Hepatocyte (in vitro differentiated cells): Measurements from ENCODE around the gene DDX4. TPM values are rescaled to one million over a fixed set of nuclear protein-coding genes. Genes with fewer than 3 reads are reported as not detected.

ENCODE experiments used
- DNase-seq: peaks from one replicate; pipeline ENCODE4 v3.0.0-alpha.2; 2016; ENCODE audit warnings: low spot score
- H2AFZ ChIP-seq: fragments of 200-600 bp; sonication (generic); 2 replicates; pipeline ENCODE4 v1.6.0; 2016; ENCODE audit warnings: antibody characterized with exemption, mild to moderate bottlenecking
- H3K27ac ChIP-seq: fragments of 200-600 bp; sonication (generic); 2 replicates; pipeline ENCODE4 v1.5.1; 2016; ENCODE audit warnings: mild to moderate bottlenecking
- H3K27me3 ChIP-seq: fragments of 200-600 bp; sonication (generic); 2 replicates; pipeline ENCODE4 v1.6.1; 2016
- H3K36me3 ChIP-seq: fragments of 200-600 bp; sonication (generic); replicated peaks from 2 replicates; pipeline ENCODE4 v1.5.1; 2016; ENCODE audit warnings: low read depth; ENCODE audit not compliant: insufficient read depth
- H3K4me1 ChIP-seq: fragments of 200-600 bp; sonication (generic); 2 replicates; pipeline ENCODE4 v1.5.1; 2016; ENCODE audit warnings: mild to moderate bottlenecking, moderate library complexity; ENCODE audit not compliant: insufficient read depth
- H3K4me2 ChIP-seq: fragments of 200-600 bp; sonication (generic); 2 replicates; pipeline ENCODE4 v1.6.0; 2016
- H3K4me3 ChIP-seq: fragments of 200-600 bp; sonication (generic); 2 replicates; pipeline ENCODE4 v1.5.1; 2016; ENCODE audit warnings: mild to moderate bottlenecking
- H3K79me2 ChIP-seq: fragments of 200-600 bp; sonication (generic); 2 replicates; pipeline ENCODE4 v1.6.0; 2017; ENCODE audit warnings: mild to moderate bottlenecking
- H3K9me2 ChIP-seq: fragments of 200-600 bp; sonication (generic); replicated peaks from 2 replicates; pipeline ENCODE4 v1.6.0; 2017; ENCODE audit warnings: mild to moderate bottlenecking; ENCODE audit not compliant: insufficient read depth
- H3K9me3 ChIP-seq: fragments of 200-600 bp; sonication (generic); 2 replicates; pipeline ENCODE4 v1.5.1; 2016; ENCODE audit warnings: low read depth, mild to moderate bottlenecking
- H4K20me1 ChIP-seq: fragments of 200-600 bp; sonication (generic); 2 replicates; pipeline ENCODE4 v1.6.0; 2016; ENCODE audit warnings: mild to moderate bottlenecking; ENCODE audit not compliant: insufficient read depth, poor library complexity, severe bottlenecking
- CTCF ChIP-seq: fragments of 200-600 bp; sonication (generic); IDR thresholded peaks from 2 replicates; pipeline ENCODE4 v1.5.1; 2016; ENCODE audit warnings: antibody characterized with exemption, mild to moderate bottlenecking; ENCODE audit not compliant: poor library complexity
- EZH2 ChIP-seq: fragments of 200-600 bp; sonication (generic); IDR thresholded peaks from 2 replicates; pipeline ENCODE4 v1.6.1; 2016; ENCODE audit warnings: antibody characterized with exemption, mild to moderate bottlenecking, borderline replicate concordance
- EZH2phosphoT487 ChIP-seq: fragments of 200-600 bp; sonication (generic); IDR thresholded peaks from one replicate; pipeline ENCODE4 v1.6.1; 2018; ENCODE audit warnings: antibody characterized with exemption, mild to moderate bottlenecking, low read depth, moderate library complexity; ENCODE audit not compliant: unreplicated experiment, severe bottlenecking
- WGBS: methylation state at CpG from one replicate; pipeline ENCODE4 v1.1.6; 2016; ENCODE audit warnings: low lambda C conversion rate; ENCODE audit errors: missing lambda C conversion rate; 5-methylcytosine and 5-hydroxymethylcytosine counted together
- polyA plus RNA-seq: library from polyadenylated mRNA; unstranded; fragments of >200 nt; fragmentation: Nextera tagmentation; extraction: Ambion mirVana; gene quantifications from 2 replicates; pipeline ENCODE4 v1.2.1, GENCODE V29; 2016
- total RNA-seq: library from RNA; depleted of rRNA; stranded (reverse); fragments of >200 nt; gene quantifications from 2 replicates; pipeline ENCODE4 v1.2.3, GENCODE V29; 2014

DDX4 gene
- total and polyA plus RNA-seq, 2 experiments from 2014 or later = 0.17 TPM; not detected in 1

DNA sequence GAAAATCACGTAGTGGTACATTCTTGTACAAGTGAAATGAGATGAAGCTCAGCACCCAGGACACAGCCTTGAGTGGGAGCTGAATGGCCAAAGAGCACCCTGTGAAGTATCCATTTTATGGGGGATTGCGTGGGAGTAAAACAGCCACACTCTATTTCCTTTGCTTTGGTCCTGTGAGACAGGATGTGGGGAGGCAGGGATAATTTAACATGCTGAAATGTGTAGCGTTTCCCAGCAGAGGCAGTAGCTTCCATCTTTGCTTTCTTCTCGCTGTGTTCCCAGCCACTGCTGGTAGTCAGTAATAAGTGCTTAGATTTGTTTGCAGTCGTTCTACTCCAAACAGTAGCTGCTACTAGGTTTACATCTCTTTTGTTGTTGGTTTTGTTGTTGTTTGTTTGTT lies 117.6 kb downstream of the DDX4 start:
- H3K27me3 ChIP-seq = no peaks in the 10 kb centered on the region
- no peak for DNase-seq
- TF ChIP-seq EZH2phosphoT487 (no peak), CTCF (no peak), EZH2 (no peak)
- no peaks in the 10 kb centered on the region for H3K9me3 ChIP-seq
- 69% methylated on average over 5 of the region's 5 CpGs for WGBS
- H3K36me3 ChIP-seq = no peaks in the 10 kb centered on the region
- H3K79me2 ChIP-seq = no peaks in the 10 kb centered on the region
- no peak overlapping the region for H2AFZ ChIP-seq
- no peak overlapping the region for H3K4me3 ChIP-seq
- H4K20me1 ChIP-seq = no peaks in the 10 kb centered on the region
- no peak overlapping the region for H3K27ac ChIP-seq
- H3K4me2 ChIP-seq = no peak overlapping the region
- no peaks in the 10 kb centered on the region for H3K9me2 ChIP-seq
- H3K4me1 ChIP-seq = no peaks in the 10 kb centered on the region

DNA sequence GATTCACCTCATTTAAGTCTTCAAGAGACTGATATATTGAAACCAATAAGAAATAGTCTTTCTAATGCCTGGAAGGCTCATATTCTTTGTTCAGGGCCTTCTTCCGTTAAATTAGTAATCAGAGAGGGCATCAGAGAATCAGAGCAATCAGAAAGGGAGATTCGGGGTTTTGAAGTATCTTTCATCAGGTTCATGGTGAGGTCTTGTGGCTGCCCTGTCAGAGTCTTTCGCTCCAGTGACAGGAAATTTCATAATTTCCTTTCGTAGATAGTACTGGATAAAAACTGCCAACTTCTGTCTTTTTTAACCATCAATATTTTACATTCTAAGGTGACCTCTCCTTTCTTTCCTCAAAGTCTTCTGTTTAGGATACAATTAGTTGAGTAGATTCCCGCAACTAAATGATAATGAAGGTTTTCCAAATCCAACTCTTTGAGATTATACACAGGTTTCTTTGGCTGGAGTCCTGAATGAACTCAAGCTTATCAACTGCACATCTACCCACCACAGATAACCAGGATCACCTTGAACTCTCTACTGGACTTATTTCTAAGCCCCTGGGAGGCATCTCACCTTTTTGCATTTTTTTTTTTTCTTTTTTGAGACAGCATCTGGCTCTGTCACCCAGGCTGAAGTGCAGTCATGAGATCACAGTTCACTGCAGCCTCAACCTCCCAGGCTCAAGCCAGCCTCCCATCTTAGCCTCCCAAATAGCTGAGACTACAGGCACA lies 118.8 kb downstream of the DDX4 start:
- H3K27ac ChIP-seq = no peak overlapping the region
- no peaks in the 10 kb centered on the region for H4K20me1 ChIP-seq
- 92% methylated on average over 5 of the region's 5 CpGs for WGBS
- H3K9me2 ChIP-seq = no peaks in the 10 kb centered on the region
- H2AFZ ChIP-seq = no peak overlapping the region
- H3K4me1 ChIP-seq = no peaks in the 10 kb centered on the region
- H3K27me3 ChIP-seq = no peaks in the 10 kb centered on the region
- H3K4me2 ChIP-seq = no peak overlapping the region
- no peaks in the 10 kb centered on the region for H3K9me3 ChIP-seq
- DNase-seq = no peak
- no peaks in the 10 kb centered on the region for H3K79me2 ChIP-seq
- H3K4me3 ChIP-seq = no peak overlapping the region
- TF ChIP-seq EZH2phosphoT487 (no peak), CTCF (no peak), EZH2 (no peak)
- no peaks in the 10 kb centered on the region for H3K36me3 ChIP-seq

GRCh38 chr5:55857247-55857640 lies 119.4 kb downstream of the DDX4 start:
- H3K4me2 ChIP-seq = no peak overlapping the region
- H3K9me2 ChIP-seq = no peaks in the 10 kb centered on the region
- H3K4me1 ChIP-seq = no peaks in the 10 kb centered on the region
- DNase-seq = no peak
- TF ChIP-seq EZH2phosphoT487 (no peak), CTCF (no peak), EZH2 (no peak)
- WGBS = 94% methylated on average over 4 of the region's 4 CpGs
- H3K4me3 ChIP-seq = no peak overlapping the region
- no peak overlapping the region for H3K27ac ChIP-seq
- H3K27me3 ChIP-seq = no peaks in the 10 kb centered on the region
- H2AFZ ChIP-seq = no peak overlapping the region
- H3K9me3 ChIP-seq = no peaks in the 10 kb centered on the region
- H3K79me2 ChIP-seq = no peaks in the 10 kb centered on the region
- H4K20me1 ChIP-seq = no peaks in the 10 kb centered on the region
- no peaks in the 10 kb centered on the region for H3K36me3 ChIP-seq
